Colonic mucosa (tissue), 4 donors: ENCODE data around the gene FLT3LG. TPM values are rescaled to one million over a fixed set of nuclear protein-coding genes. Genes with fewer than 3 reads are reported as not detected.
A peak's percentile ranks its signal among the peaks of the same experiment; 100 is the strongest.

Source experiments
- DNase-seq: peaks from one replicate; pipeline ENCODE4 v3.0.0-alpha.2; 2020
- H3K27ac ChIP-seq: fragments of 200-600 bp; one replicate; pipeline ENCODE4 v1.8.0; 2021
- H3K27me3 ChIP-seq: fragments of 200-600 bp; one replicate; pipeline ENCODE4 v1.8.0; 2021
- H3K36me3 ChIP-seq: fragments of 200-600 bp; one replicate; pipeline ENCODE4 v1.8.0; 2021
- H3K4me1 ChIP-seq: fragments of 200-600 bp; one replicate; pipeline ENCODE4 v1.8.0; 2021; ENCODE audit warnings: mild to moderate bottlenecking
- H3K4me3 ChIP-seq: fragments of 200-600 bp; one replicate; pipeline ENCODE4 v1.8.0; 2021
- H3K9ac ChIP-seq, 2 donors: one replicate each; pipeline ENCODE4 v1.7.0; 2013; ENCODE audit warnings: control low read depth in 2 of 2, low read depth in 2 of 2, low read length in 2 of 2
- H3K9me3 ChIP-seq: fragments of 200-600 bp; one replicate; pipeline ENCODE4 v1.8.0; 2021
- intact Hi-C: fragments of 100-400 bp; cut with DNase I; formaldehyde crosslinking; loops from one replicate; pipeline ENCODE4 v1.14.1; 2022
- total RNA-seq, 2 donors: library from RNA; stranded (reverse); fragmentation: NEBNext Ultra II Directional in 1 of 2; extraction: Animal tissue kit (Norgen Biotek cat#: 25700) in 1 of 2; gene quantifications; one replicate each; pipeline ENCODE4 v1.2.1, GENCODE V29; 2021
- TF ChIP-seq, protein P1 (sequence below): fragments of 200-600 bp; IDR thresholded peaks from one replicate; pipeline ENCODE4 v1.8.0; 2022; ENCODE audit warnings: antibody characterized with exemption, mild to moderate bottlenecking
- donor health status: healthy.
- donor health status: DM: no; HTN: no; CAD: no.
- donor health status: DM: no; HTN: no; CAD: no.

The FLT3LG gene
- total RNA-seq, 2 donors from 2014 or later: 2.9 to 4.9 TPM

DNA sequence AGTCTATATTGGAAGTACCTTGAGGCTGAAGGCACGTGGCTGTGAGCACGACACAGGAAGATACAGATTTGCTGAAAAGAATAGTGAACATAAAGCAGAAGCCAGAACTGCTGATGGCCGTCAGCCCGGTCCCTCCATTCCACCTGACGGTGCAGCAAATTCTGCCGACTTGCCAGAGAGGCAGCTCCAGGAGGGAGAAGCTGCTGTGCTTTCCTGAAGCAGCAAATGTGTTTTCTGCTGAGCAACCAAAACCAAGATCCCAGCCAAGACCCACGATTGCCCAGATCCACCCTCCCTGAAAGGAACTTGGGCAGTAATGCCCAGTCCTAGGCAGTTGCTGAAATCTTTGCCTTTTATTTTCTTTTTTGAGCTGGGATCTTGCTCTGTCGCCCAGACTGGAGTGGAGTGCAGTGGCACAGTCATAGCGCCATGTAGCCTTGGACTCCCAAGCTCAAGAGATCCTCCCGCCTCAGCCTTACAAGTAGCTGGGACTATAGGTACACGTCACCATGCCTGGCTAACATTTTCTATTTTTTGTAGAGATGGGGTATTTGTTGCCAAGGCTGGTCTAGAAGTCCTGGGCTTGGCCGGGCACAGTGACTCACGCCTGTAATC lies 46.8 kb downstream of the FLT3LG start:
- Histone ChIP-seq H3K27ac (no peak overlapping the region), H3K27me3 (no peaks in the 10 kb centered on the region), H3K4me3 (no peak overlapping the region), H3K9ac (no peak overlapping the region), H3K36me3 (no peaks in the 10 kb centered on the region), H3K9me3 (no peaks in the 10 kb centered on the region), H3K4me1 (no peaks in the 10 kb centered on the region)
- TF ChIP-seq, protein P1, sequence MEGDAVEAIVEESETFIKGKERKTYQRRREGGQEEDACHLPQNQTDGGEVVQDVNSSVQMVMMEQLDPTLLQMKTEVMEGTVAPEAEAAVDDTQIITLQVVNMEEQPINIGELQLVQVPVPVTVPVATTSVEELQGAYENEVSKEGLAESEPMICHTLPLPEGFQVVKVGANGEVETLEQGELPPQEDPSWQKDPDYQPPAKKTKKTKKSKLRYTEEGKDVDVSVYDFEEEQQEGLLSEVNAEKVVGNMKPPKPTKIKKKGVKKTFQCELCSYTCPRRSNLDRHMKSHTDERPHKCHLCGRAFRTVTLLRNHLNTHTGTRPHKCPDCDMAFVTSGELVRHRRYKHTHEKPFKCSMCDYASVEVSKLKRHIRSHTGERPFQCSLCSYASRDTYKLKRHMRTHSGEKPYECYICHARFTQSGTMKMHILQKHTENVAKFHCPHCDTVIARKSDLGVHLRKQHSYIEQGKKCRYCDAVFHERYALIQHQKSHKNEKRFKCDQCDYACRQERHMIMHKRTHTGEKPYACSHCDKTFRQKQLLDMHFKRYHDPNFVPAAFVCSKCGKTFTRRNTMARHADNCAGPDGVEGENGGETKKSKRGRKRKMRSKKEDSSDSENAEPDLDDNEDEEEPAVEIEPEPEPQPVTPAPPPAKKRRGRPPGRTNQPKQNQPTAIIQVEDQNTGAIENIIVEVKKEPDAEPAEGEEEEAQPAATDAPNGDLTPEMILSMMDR: no peak
- intact Hi-C loops: no loop called here
- no peak for DNase-seq

DNA sequence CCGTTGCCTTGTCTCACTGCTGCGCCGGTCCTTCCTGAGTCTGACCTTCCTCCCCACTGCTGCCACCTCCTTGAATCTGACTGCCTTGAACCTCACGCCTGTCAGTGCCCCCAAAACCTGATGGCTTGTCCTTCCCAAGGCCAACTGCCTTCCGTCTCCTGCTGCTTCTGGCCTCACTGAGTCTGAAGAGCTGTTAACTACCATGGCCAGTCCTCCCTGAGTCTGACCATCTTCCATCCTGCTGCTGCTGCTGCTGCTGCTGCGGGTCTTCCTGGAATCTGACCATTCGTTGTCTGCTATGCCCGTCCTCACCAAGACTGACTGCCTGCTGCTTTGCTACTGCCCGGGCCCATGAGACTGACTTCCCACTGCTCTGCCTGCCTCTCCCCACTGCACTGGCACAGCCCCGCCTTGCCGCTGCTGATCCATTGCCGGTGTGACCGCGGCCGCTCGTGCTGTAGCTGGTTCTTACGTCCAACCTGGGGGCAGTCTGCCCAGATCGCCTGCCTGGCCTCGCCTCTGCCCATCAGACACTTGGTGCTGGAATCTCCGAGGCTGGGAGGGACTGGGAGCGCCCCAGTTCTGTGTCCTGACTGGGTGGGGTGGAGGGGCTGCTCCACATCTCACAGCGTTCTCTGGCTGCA lies 50.9 kb downstream of the FLT3LG start:
- Histone ChIP-seq H3K27ac (no peak overlapping the region), H3K27me3 (no peaks in the 10 kb centered on the region), H3K9me3 (no peaks in the 10 kb centered on the region), H3K36me3 (no peaks in the 10 kb centered on the region), H3K4me1 (peaks cover 8% of the 10 kb centered on the region), H3K9ac (no peak overlapping the region), H3K4me3 (no peak overlapping the region)
- intact Hi-C loops: no loop called here
- DNase-seq: no peak
- TF ChIP-seq, protein P1: no peak

DNA sequence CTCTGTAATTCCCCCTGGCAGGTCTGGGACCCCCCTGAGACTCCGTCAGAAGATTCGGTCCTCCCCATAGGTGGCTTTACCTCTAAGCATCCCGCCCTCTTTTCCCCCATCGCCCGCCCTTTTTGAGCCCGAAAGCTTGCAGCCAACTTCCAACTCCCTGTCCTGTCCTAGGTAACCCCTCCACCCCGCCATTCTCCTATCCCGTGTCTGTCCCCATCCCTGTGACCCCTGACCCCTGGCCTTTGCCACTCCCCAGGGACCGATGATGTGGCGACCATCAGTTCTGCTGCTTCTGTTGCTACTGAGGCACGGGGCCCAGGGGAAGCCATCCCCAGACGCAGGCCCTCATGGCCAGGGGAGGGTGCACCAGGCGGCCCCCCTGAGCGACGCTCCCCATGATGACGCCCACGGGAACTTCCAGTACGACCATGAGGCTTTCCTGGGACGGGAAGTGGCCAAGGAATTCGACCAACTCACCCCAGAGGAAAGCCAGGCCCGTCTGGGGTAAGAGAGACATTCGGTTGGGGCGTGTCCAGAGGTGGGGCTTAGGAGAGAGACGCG lies 54.3 kb downstream of the FLT3LG start:
- peak overlapping the region in 1 of 2 donors; percentile 49 for H3K9ac ChIP-seq
- H3K9me3 ChIP-seq: no peaks in the 10 kb centered on the region
- peaks cover 8% of the 10 kb centered on the region for H3K4me1 ChIP-seq
- H3K27ac ChIP-seq: no peak overlapping the region
- no peak for DNase-seq
- intact Hi-C loops: no loop called here
- TF ChIP-seq, protein P1: no peak
- H3K27me3 ChIP-seq: no peaks in the 10 kb centered on the region
- no peaks in the 10 kb centered on the region for H3K36me3 ChIP-seq
- peak overlapping the region; percentile 15 for H3K4me3 ChIP-seq

DNA sequence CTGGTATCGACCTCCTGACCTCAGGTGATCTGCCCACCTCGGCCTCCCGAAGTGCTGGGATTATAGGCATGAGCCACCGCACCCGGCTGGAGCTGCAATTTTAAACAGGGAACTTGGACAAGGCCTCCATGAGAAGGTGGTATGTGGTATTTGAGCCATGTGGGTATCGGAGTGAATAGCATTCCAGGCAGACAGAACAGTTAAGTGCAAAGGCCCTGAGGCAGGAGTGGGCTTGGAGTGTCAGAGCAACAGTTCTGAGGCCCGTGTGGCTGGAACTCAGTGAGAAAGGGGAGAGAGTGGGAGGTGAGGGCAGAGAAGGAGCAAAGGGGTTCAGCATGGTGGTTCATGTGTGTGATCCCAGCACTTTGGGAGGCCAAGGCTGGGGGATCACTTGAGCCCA lies 56.7 kb downstream of the FLT3LG start:
- TF ChIP-seq, protein P1: no peak
- H3K36me3 ChIP-seq: no peaks in the 10 kb centered on the region
- H3K27ac ChIP-seq: no peak overlapping the region
- no peaks in the 10 kb centered on the region for H3K9me3 ChIP-seq
- DNase-seq: no peak
- H3K4me1 ChIP-seq: peaks cover 8% of the 10 kb centered on the region
- no peak overlapping the region for H3K9ac ChIP-seq
- H3K4me3 ChIP-seq: no peak overlapping the region
- intact Hi-C loops: no loop called here
- no peaks in the 10 kb centered on the region for H3K27me3 ChIP-seq

DNA sequence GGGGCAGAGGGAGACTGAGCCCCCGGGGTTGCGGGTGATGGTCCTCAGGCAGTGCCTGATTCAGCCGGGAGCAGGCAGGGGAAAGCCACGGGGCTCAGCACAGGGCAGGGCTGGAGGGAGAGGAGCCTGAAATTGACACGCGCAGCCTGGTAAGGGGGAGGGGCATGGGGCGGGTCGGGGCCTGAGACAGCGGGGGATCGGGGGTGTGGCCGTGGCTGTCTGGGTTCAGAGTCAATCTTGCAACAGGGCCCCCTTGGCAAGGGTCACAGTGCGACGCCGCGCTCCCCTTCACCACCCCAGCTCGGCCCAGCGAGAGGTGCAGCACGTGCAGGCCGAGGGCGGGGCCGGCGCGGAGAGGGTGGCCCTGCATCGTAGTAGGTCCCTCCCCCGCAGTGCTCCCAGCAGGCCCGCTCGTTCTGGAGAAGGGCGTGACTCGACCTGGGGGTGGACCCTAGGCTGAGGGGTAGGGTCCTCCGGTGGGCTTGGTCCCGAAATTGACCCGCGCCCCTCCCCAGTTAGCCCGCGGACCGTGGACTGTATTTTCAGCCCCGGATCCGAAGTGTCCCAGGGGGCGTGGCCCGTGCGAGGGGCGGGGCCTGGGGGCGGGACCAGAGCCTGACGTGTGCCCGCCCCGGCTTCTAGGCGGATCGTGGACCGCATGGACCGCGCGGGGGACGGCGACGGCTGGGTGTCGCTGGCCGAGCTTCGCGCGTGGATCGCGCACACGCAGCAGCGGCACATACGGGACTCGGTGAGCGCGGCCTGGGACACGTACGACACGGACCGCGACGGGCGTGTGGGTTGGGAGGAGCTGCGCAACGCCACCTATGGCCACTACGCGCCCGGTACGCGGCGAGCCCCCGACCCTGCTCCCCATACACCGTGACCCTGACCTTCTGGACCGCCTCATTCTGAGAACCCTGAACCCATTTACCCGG lies 59.8 kb downstream of the FLT3LG start:
- peak overlapping the region in 1 of 2 donors; percentile 50 for H3K9ac ChIP-seq
- H3K27me3 ChIP-seq: no peaks in the 10 kb centered on the region
- peak; percentile 61 for DNase-seq
- intact Hi-C loops: no loop called here
- TF ChIP-seq, protein P1: no peak
- H3K4me3 ChIP-seq: peak overlapping the region; percentile 36
- H3K4me1 ChIP-seq: no peaks in the 10 kb centered on the region
- H3K36me3 ChIP-seq: peaks cover 7% of the 10 kb centered on the region
- no peaks in the 10 kb centered on the region for H3K9me3 ChIP-seq
- no peak overlapping the region for H3K27ac ChIP-seq
